ENCODE measurements around the gene MRAS.

DNA sequence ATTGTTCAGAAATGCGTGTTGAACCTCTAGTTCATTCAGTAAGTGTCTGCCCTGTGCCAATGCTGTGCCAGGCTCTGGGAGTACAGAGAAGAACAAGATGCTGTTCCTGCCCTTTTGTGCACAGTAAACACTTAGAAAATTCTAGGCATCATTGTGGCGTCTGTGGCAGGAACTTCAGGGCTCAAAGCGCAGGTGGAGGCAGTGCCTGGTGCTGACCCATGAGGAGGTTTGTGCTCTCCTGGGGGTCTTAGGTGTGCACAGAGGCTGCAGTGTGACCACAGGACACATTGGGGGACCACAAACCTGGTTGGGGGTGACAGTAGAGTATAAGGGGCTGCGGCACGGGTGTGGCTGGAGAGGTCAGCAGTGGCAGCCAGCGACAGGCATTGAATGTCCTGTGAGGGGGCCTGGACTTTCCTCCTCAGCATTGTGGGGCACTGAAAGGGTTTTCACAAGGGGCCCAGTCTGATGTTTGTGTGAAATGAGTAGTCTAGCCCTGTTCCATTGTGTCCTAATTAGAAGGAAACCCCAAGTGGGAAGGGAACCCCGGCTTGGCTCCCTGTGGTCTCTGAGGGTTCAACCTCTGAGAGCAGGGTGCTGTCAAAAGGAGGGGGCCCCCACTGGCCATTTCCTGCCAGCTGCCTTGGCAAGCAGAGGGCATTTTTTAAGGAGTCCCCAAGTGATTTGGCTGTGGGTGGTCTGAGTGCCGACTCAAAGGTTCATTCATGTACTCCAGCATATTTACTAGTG is 20.9 kb downstream of the MRAS start:
- TF ChIP-seq, protein P1, sequence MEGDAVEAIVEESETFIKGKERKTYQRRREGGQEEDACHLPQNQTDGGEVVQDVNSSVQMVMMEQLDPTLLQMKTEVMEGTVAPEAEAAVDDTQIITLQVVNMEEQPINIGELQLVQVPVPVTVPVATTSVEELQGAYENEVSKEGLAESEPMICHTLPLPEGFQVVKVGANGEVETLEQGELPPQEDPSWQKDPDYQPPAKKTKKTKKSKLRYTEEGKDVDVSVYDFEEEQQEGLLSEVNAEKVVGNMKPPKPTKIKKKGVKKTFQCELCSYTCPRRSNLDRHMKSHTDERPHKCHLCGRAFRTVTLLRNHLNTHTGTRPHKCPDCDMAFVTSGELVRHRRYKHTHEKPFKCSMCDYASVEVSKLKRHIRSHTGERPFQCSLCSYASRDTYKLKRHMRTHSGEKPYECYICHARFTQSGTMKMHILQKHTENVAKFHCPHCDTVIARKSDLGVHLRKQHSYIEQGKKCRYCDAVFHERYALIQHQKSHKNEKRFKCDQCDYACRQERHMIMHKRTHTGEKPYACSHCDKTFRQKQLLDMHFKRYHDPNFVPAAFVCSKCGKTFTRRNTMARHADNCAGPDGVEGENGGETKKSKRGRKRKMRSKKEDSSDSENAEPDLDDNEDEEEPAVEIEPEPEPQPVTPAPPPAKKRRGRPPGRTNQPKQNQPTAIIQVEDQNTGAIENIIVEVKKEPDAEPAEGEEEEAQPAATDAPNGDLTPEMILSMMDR (IDR thresholded peaks at IDR 0.05): no peak
- TF ChIP-seq POLR2A (IDR thresholded peaks at IDR 0.05): no peak

All from testis (tissue), 2 donors.